ENCODE data around the gene CD69. TPM values are rescaled to one million over a fixed set of nuclear protein-coding genes. Genes with fewer than 3 reads are reported as not detected.

Gene CD69
- total RNA-seq, 1 donor from 2014 or later: 0.18 TPM

DNA sequence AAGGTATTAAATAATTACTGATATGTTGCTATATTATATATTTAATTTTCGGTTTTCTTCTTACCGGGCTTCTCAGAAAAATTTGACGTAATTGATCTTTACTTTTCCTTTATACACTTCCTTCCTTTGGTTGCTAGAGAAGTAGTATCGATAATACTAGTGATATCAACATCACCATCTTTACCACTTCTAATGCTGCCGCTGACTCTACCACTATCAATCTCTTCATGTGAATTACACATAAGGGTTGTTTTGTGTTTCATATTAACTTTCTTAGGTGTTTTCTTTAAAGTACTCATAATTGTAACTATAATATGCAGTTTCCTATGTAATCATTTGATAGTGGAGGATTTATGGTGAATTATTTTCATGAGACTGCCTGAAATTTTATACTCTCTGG lies 35.6 kb upstream of the CD69 start:
- H3K4me1 Mint-ChIP-seq (ENCODE audit: low read depth, unreplicated experiment): peaks cover 15% of the 10 kb centered on the region
- no peak overlapping the region for H3K27ac Mint-ChIP-seq (ENCODE audit: unreplicated experiment)
- Histone ChIP-seq H4K20me1 (ENCODE audit: insufficient read depth, low read length) (no peaks in the 10 kb centered on the region), H2AFZ (ENCODE audit: low read depth, low read length) (no peak overlapping the region), H3K4me3 (ENCODE audit: insufficient read depth, low read depth, low read length) (no peak overlapping the region), H3K4me2 (ENCODE audit: low read length) (no peak overlapping the region), H3K36me3 (ENCODE audit: insufficient read depth, low read length) (no peaks in the 10 kb centered on the region), H3K9me3 (ENCODE audit: insufficient read depth, low read depth, low read length) (no peaks in the 10 kb centered on the region), H3K4me1 (ENCODE audit: insufficient read depth, low read length) (peaks cover 12% of the 10 kb centered on the region), H3K27ac (ENCODE audit: low read depth, low read length) (no peak overlapping the region), H3K79me2 (ENCODE audit: insufficient read depth, low read length) (no peaks in the 10 kb centered on the region), H3K27me3 (ENCODE audit: insufficient read depth, low read length) (no peaks in the 10 kb centered on the region), H3K9ac (ENCODE audit: low read length) (no peak overlapping the region)
- H3K27me3 Mint-ChIP-seq (ENCODE audit: low read depth, unreplicated experiment): no peaks in the 10 kb centered on the region
- peaks cover 2% of the 10 kb centered on the region for H3K9me3 Mint-ChIP-seq (ENCODE audit: unreplicated experiment)
- no peaks in the 10 kb centered on the region for H3K36me3 Mint-ChIP-seq (ENCODE audit: low read depth, unreplicated experiment)
- TF ChIP-seq, protein P1, sequence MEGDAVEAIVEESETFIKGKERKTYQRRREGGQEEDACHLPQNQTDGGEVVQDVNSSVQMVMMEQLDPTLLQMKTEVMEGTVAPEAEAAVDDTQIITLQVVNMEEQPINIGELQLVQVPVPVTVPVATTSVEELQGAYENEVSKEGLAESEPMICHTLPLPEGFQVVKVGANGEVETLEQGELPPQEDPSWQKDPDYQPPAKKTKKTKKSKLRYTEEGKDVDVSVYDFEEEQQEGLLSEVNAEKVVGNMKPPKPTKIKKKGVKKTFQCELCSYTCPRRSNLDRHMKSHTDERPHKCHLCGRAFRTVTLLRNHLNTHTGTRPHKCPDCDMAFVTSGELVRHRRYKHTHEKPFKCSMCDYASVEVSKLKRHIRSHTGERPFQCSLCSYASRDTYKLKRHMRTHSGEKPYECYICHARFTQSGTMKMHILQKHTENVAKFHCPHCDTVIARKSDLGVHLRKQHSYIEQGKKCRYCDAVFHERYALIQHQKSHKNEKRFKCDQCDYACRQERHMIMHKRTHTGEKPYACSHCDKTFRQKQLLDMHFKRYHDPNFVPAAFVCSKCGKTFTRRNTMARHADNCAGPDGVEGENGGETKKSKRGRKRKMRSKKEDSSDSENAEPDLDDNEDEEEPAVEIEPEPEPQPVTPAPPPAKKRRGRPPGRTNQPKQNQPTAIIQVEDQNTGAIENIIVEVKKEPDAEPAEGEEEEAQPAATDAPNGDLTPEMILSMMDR (IDR thresholded peaks at IDR 0.05; ENCODE audit: insufficient read depth, low read depth, low read length): no peak
- TF ChIP-seq EZH2 (IDR thresholded peaks at IDR 0.05; ENCODE audit: insufficient read depth, low read length): no peak
- DNase-seq (ENCODE audit: low read depth) (no peak), FAIRE-seq (no peak)
- no peak overlapping the region for H3K4me3 Mint-ChIP-seq (ENCODE audit: unreplicated experiment)

DNA sequence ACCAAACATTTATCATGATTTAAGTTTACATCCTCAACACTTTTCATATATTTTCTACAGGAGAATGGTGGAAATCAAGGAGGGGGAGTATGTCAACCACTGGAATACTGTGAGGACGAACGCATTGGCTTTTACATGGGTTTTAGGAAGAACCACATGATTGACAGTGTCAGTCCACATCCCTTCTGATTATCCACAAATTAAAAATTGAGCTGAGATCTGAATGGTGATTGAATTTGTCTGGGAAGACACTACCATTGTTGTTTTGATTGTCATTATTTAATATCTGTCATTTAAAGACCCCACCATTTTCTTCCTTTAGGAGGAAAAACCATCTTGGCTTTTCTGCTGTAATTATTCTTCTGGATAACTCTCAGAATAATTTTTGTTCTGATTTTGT lies 35.2 kb upstream of the CD69 start:
- H3K9ac ChIP-seq (ENCODE audit: low read length): no peak overlapping the region
- no peak overlapping the region for H3K27ac Mint-ChIP-seq (ENCODE audit: unreplicated experiment)
- H3K9me3 ChIP-seq (ENCODE audit: insufficient read depth, low read depth, low read length): no peaks in the 10 kb centered on the region
- no peaks in the 10 kb centered on the region for H3K36me3 Mint-ChIP-seq (ENCODE audit: low read depth, unreplicated experiment)
- no peak overlapping the region for H3K4me3 Mint-ChIP-seq (ENCODE audit: unreplicated experiment)
- H3K27ac ChIP-seq (ENCODE audit: low read depth, low read length): no peak overlapping the region
- H3K4me3 ChIP-seq (ENCODE audit: insufficient read depth, low read depth, low read length): no peak overlapping the region
- TF ChIP-seq, protein P1 (IDR thresholded peaks at IDR 0.05; ENCODE audit: insufficient read depth, low read depth, low read length): no peak
- TF ChIP-seq EZH2 (IDR thresholded peaks at IDR 0.05; ENCODE audit: insufficient read depth, low read length): no peak
- peaks cover under 1% of the 10 kb centered on the region for H3K9me3 Mint-ChIP-seq (ENCODE audit: unreplicated experiment)
- H3K4me1 Mint-ChIP-seq (ENCODE audit: low read depth, unreplicated experiment): peaks cover 15% of the 10 kb centered on the region
- no peaks in the 10 kb centered on the region for H3K27me3 ChIP-seq (ENCODE audit: insufficient read depth, low read length)
- FAIRE-seq (no peak), DNase-seq (ENCODE audit: low read depth) (no peak)
- H3K4me2 ChIP-seq (ENCODE audit: low read length): no peak overlapping the region
- H4K20me1 ChIP-seq (ENCODE audit: insufficient read depth, low read length): no peaks in the 10 kb centered on the region
- no peak overlapping the region for H2AFZ ChIP-seq (ENCODE audit: low read depth, low read length)
- H3K36me3 ChIP-seq (ENCODE audit: insufficient read depth, low read length): no peaks in the 10 kb centered on the region
- H3K79me2 ChIP-seq (ENCODE audit: insufficient read depth, low read length): no peaks in the 10 kb centered on the region
- peaks cover 12% of the 10 kb centered on the region for H3K4me1 ChIP-seq (ENCODE audit: insufficient read depth, low read length)
- H3K27me3 Mint-ChIP-seq (ENCODE audit: low read depth, unreplicated experiment): no peaks in the 10 kb centered on the region

DNA sequence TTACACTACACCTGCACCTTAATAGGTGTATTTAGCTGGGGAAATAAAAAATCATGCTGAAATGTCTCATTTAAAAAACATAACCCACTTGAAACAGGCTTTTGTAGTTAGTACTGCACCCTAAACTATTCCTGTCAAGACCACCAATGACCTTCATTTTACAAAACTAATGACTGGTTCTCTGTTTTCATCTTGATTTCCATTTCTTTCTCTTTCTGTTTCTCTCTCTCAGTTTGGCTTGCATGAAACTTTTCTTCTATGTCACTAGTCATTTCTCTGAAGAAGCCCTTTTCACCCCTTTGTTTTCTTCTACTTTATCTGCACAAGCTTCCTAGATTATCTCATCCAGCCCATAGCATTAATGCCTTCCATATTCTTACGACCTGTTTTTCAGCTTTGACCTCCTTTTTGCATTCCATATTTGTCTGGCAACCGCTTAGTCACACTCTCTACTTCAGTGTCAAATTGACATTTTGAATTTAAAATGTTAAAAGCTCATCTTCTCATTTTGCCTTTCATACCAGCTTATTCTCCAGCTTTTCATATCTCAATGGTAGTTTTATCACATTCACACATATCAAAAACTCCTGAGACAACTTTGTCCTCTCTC lies 33.9 kb upstream of the CD69 start:
- Histone ChIP-seq H3K4me3 (ENCODE audit: insufficient read depth, low read depth, low read length) (no peak overlapping the region), H3K4me2 (ENCODE audit: low read length) (peak overlapping the region; percentile 15), H3K27me3 (ENCODE audit: insufficient read depth, low read length) (no peaks in the 10 kb centered on the region), H2AFZ (ENCODE audit: low read depth, low read length) (no peak overlapping the region), H3K27ac (ENCODE audit: low read depth, low read length) (no peak overlapping the region), H3K36me3 (ENCODE audit: insufficient read depth, low read length) (no peaks in the 10 kb centered on the region), H3K79me2 (ENCODE audit: insufficient read depth, low read length) (no peaks in the 10 kb centered on the region), H4K20me1 (ENCODE audit: insufficient read depth, low read length) (no peaks in the 10 kb centered on the region), H3K9me3 (ENCODE audit: insufficient read depth, low read depth, low read length) (no peaks in the 10 kb centered on the region), H3K9ac (ENCODE audit: low read length) (no peak overlapping the region), H3K4me1 (ENCODE audit: insufficient read depth, low read length) (peaks cover 12% of the 10 kb centered on the region)
- FAIRE-seq: no peak
- Mint-ChIP-seq H3K36me3 (ENCODE audit: low read depth, unreplicated experiment) (no peaks in the 10 kb centered on the region), H3K9me3 (ENCODE audit: unreplicated experiment) (no peaks in the 10 kb centered on the region), H3K4me3 (ENCODE audit: unreplicated experiment) (no peak overlapping the region), H3K27ac (ENCODE audit: unreplicated experiment) (no peak overlapping the region), H3K27me3 (ENCODE audit: low read depth, unreplicated experiment) (no peaks in the 10 kb centered on the region), H3K4me1 (ENCODE audit: low read depth, unreplicated experiment) (peaks cover 15% of the 10 kb centered on the region)
- no peak for DNase-seq (ENCODE audit: low read depth)
- TF ChIP-seq, protein P1 (IDR thresholded peaks at IDR 0.05; ENCODE audit: insufficient read depth, low read depth, low read length): no peak
- no peak for TF ChIP-seq EZH2 (IDR thresholded peaks at IDR 0.05; ENCODE audit: insufficient read depth, low read length)

All from astrocyte (in vitro differentiated cells and primary cell).